HepG2 (cell line): Measurements from ENCODE around the gene SLC24A4. TPM values are rescaled to one million over a fixed set of nuclear protein-coding genes. Genes with fewer than 3 reads are reported as not detected.

Experiments
- ATAC-seq: fragments of 200-7000 bp; cut with Tn5 transposase; 3 replicates; pipeline ENCODE4 v1.9.1; 2020; ENCODE audit warnings: mild to moderate bottlenecking, moderate library complexity
- BruUV-seq: library from RNA; stranded (reverse); fragments of 400-500 nt; replicated peaks from 2 replicates; lab custom pipeline; 2021; lab: Mats Ljungman, UMichigan
- CTCF ChIA-PET: fragments of 300-600 bp; formaldehyde crosslinking; extraction: SDS; loops from one replicate; lab custom pipeline; 2021; ENCODE audit warnings: low total read pairs, inconsistent platforms, low intra/inter-chr PET ratio; lab: Yijun Ruan, JAX
- POLR2A ChIA-PET: fragments of 350-600 bp; sonication (Branson Sonifier 250); formaldehyde crosslinking; loops from one replicate; lab custom pipeline; 2020; ENCODE audit warnings: antibody characterized with exemption, inconsistent platforms; lab: Yijun Ruan, JAX
- DNase-seq: peaks from one replicate; pipeline ENCODE4 v3.0.0-alpha.2; 2015; ENCODE audit warnings: low spot score
- FAIRE-seq: peaks from 3 replicates; lab custom pipeline; 2011; peaks lifted over from hg19 to GRCh38; lab: Jason Lieb, UNC
- H2AFZ ChIP-seq: one replicate; pipeline ENCODE4 v1.6.1; 2011; ENCODE audit warnings: low read length, inconsistent platforms
- H3K27ac ChIP-seq: fragments of 300-600 bp; 3 replicates; pipeline ENCODE4 v1.8.0; 2011; ENCODE audit warnings: mixed run types, mild to moderate bottlenecking, mixed read lengths, low read length, inconsistent platforms; ENCODE audit not compliant: insufficient read depth; ENCODE audit errors: extremely low read length
- H3K27me3 ChIP-seq, 2 experiments: fragments of 200-600 bp in 1 of 2; 2 replicates in 1 of 2; 3 replicates in 1 of 2; pipeline versions ENCODE4 v1.6.0 to v1.8.0; 2011; ENCODE audit warnings: low read length in 2 of 2, mild to moderate bottlenecking in 2 of 2, moderate library complexity in 2 of 2, inconsistent platforms in 1 of 2; ENCODE audit not compliant: insufficient read depth in 2 of 2, control insufficient read depth in 1 of 2
- H3K36me3 ChIP-seq, 2 experiments: fragments of 200-600 bp in 1 of 2; replicated peaks in 1 of 2; 2 replicates in 1 of 2; 3 replicates in 1 of 2; pipeline versions ENCODE4 v1.5.1 to v1.8.0; 2011; ENCODE audit warnings: low read length in 2 of 2, inconsistent platforms in 1 of 2; ENCODE audit not compliant: insufficient read depth in 2 of 2, control insufficient read depth in 1 of 2
- H3K4me1 ChIP-seq: 2 replicates; pipeline ENCODE4 v1.5.1; 2012; ENCODE audit warnings: low read length, inconsistent platforms; ENCODE audit not compliant: insufficient read depth
- H3K4me2 ChIP-seq: 2 replicates; pipeline ENCODE4 v1.6.0; 2011; ENCODE audit warnings: low read depth, low read length, inconsistent platforms
- H3K4me3 ChIP-seq, 3 experiments: fragments of 200-600 bp in 1 of 3; sonication (generic), shearing (Covaris generic) in 1 of 3; replicated peaks in 1 of 3; 2 replicates each; pipeline ENCODE4 v1.5.1; 2011 to 2016; ENCODE audit warnings: low read length in 3 of 3, inconsistent platforms in 2 of 3, low read depth in 2 of 3, mild to moderate bottlenecking in 2 of 3, control low read depth in 1 of 3, mixed read lengths in 1 of 3; ENCODE audit not compliant: insufficient read depth in 1 of 3
- H3K79me2 ChIP-seq: one replicate; pipeline ENCODE4 v1.6.1; 2011; ENCODE audit warnings: low read length, inconsistent platforms; ENCODE audit not compliant: insufficient read depth
- H3K9ac ChIP-seq: 2 replicates; pipeline ENCODE4 v1.6.0; 2011; ENCODE audit warnings: mild to moderate bottlenecking, low read depth, low read length, inconsistent platforms; ENCODE audit not compliant: insufficient read depth
- H3K9me3 ChIP-seq: 2 replicates; pipeline ENCODE4 v1.5.1; 2012; ENCODE audit warnings: mild to moderate bottlenecking, low read length
- H4K20me1 ChIP-seq: 2 replicates; pipeline ENCODE4 v1.6.0; 2011; ENCODE audit warnings: inconsistent platforms, mild to moderate bottlenecking, low read length, moderate library complexity; ENCODE audit not compliant: insufficient read depth
- DDIT3 ChIP-seq: sonication (generic); formaldehyde crosslinking; IDR thresholded peaks from 2 replicates; pipeline ENCODE4 v1.4.0; 2020; ENCODE audit warnings: mild to moderate bottlenecking, missing genetic modification reagents
- HHEX ChIP-seq: IDR thresholded peaks from 2 replicates; pipeline ENCODE4 v1.6.1; 2016; ENCODE audit warnings: control low read depth
- ISX ChIP-seq: sonication (generic); formaldehyde crosslinking; conservative IDR thresholded peaks from 2 replicates; pipeline ENCODE4 v1.5.0; 2020; ENCODE audit warnings: missing genetic modification reagents
- JUNB ChIP-seq: sonication (generic); formaldehyde crosslinking; IDR thresholded peaks from 2 replicates; pipeline ENCODE4 v1.8.0; 2022; ENCODE audit warnings: missing genetic modification reagents, mild to moderate bottlenecking, borderline replicate concordance
- MBD4 ChIP-seq: IDR thresholded peaks from 2 replicates; pipeline ENCODE4 v1.6.1; 2012; ENCODE audit warnings: low read length, inconsistent platforms, borderline replicate concordance
- WGBS: methylation state at CpG from one replicate; pipeline ENCODE4 v1.1.6; 2017; ENCODE audit warnings: low lambda C conversion rate; 5-methylcytosine and 5-hydroxymethylcytosine counted together
- in situ Hi-C: cut with HindIII; loops from 2 replicates; pipeline ENCODE4 v1.10.0; 2017; ENCODE audit warnings: low pct_unique_long_range_greater_than_20kb; ENCODE audit not compliant: extremely low pct_ligation_motif_present
- intact Hi-C: fragments of 100-400 bp; cut with micrococcal nuclease; formaldehyde crosslinking; loops from one replicate; pipeline ENCODE4 v1.10.0; 2022; ENCODE audit not compliant: unreplicated experiment
- polyA plus RNA-seq, 8 experiments: library from polyadenylated mRNA; depleted of rRNA in 3 of 8; stranded (reverse) in 7 of 8; unstranded in 1 of 8; fragments of >200 nt; fragmentation: Illumina TruSeq in 4 of 8; extraction: Trizol in 4 of 8; gene quantifications; 2 replicates each; pipeline versions ENCODE4 v1.2.1 to v1.2.3, GENCODE V29; 2011 to 2016; ENCODE audit warnings: low read depth in 4 of 8, missing spikeins in 1 of 8, mixed read lengths in 1 of 8; ENCODE audit not compliant: insufficient read depth in 1 of 8
- total RNA-seq, 5 experiments: library from RNA; depleted of rRNA; stranded (reverse); fragments of >200 nt; fragmentation: Illumina TruSeq; extraction: Trizol; gene quantifications; 2 replicates each; pipeline ENCODE4 v1.2.3, GENCODE V29; 2016; ENCODE audit warnings: low read depth in 1 of 5

SLC24A4 gene
- total and polyA plus RNA-seq, 2 of the 13 experiments (the other 11 are each of a cell fraction or from before 2014, with no cell fraction given): not detected

DNA sequence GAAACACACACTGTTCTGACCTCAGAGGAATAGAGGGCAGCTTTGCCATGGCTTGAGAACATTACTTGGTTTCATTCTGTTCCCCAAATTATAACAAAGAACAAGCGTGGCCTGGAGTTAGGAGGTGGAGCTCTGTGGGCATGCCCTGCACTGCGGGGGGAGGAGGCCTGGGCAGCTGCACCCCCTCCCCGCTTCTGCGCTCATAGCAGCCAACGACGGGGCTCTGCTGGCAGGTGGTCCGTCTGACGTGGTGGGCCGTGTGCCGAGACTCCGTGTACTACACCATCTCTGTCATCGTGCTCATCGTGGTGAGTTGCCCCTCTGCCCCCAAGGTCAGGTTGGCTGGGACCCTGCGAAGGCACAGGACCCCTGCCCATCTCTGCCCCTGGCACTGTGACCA, 120.2 kb downstream of the SLC24A4 start:
- TF ChIP-seq ISX (CRISPR knock-in tag): no peak
- in situ Hi-C loops: no loop called here
- DNase-seq (no peak), FAIRE-seq (no peak), ATAC-seq (no peak)
- Histone ChIP-seq H3K27ac (no peak overlapping the region), H3K9ac (no peak overlapping the region), H3K4me3 (no peak overlapping the region), H3K4me2 (no peak overlapping the region), H3K36me3 (no peaks in the 10 kb centered on the region), H3K27me3 (peaks cover 2 to 32% of the 10 kb centered on the region in 2 experiments; a peak in 4 of 5 replicates), H3K4me1 (no peaks in the 10 kb centered on the region), H3K79me2 (no peaks in the 10 kb centered on the region), H4K20me1 (no peaks in the 10 kb centered on the region), H3K9me3 (no peaks in the 10 kb centered on the region), H2AFZ (no peak overlapping the region)
- BruUV-seq: no TSS peak
- ChIA-PET POLR2A (no interaction called here), CTCF (no interaction called here)
- WGBS: 24% methylated on average over 4 of the region's 14 CpGs
- intact Hi-C loops: no loop called here

DNA sequence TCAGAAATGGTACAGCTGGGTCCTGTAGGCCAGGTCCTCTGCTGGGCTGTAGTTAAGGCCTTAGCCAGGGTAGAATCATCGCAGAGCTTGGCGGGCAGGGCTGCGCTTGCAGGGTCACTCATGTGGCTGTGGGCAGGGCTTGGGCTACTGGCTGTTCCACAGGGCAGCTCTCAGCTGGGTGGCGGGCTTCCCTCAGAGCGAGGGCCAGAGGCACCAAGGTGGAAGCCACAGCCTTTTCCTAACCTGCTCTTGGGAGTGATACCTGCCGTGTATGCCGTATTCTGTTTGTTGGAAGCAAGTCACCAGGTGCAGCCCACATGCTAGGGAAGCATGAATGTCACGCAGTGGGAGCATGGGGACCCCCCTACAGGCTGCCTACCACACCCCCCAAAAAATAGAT, 120.8 kb downstream of the SLC24A4 start:
- no peak overlapping the region for H2AFZ ChIP-seq
- BruUV-seq: no TSS peak
- in situ Hi-C loops: no loop called here
- POLR2A ChIA-PET: no interaction called here
- H3K4me2 ChIP-seq: no peak overlapping the region
- H3K36me3 ChIP-seq: no peaks in the 10 kb centered on the region
- no peaks in the 10 kb centered on the region for H3K9me3 ChIP-seq
- H3K27me3 ChIP-seq: peaks cover 1 to 32% of the 10 kb centered on the region in 2 experiments; a peak in 4 of 5 replicates
- 0% methylated on average over 1 of the region's 8 CpGs for WGBS
- CTCF ChIA-PET: no interaction called here
- TF ChIP-seq JUNB (no peak), MBD4 (no peak), HHEX (CRISPR knock-in tag) (no peak), DDIT3 (CRISPR knock-in tag) (no peak)
- TF ChIP-seq, all 625 proteins: peak for 0
- Histone ChIP-seq H3K4me1 (no peaks in the 10 kb centered on the region), H3K79me2 (no peaks in the 10 kb centered on the region), H3K27ac (no peak overlapping the region), H3K4me3 (no peak overlapping the region), H3K9ac (no peak overlapping the region), H4K20me1 (no peaks in the 10 kb centered on the region)
- FAIRE-seq (no peak), DNase-seq (no peak), ATAC-seq (peak; percentile 20; the same call in 1 of the 3 replicates)
- intact Hi-C loops: no loop called here
